Astrocyte of the cerebellum (primary cell): ENCODE measurements around the gene FNIP2.

Experiments
- DNase-seq: peaks from one replicate; pipeline ENCODE4 v3.0.0-alpha.2; 2011; ENCODE audit warnings: low read depth
- H3K4me3 ChIP-seq: 2 replicates; pipeline ENCODE4 v1.5.1; 2011; ENCODE audit warnings: mild to moderate bottlenecking, low read depth, low read length, moderate library complexity
- in situ Hi-C: cut with HindIII; loops from 2 replicates; pipeline ENCODE4 v1.10.0; 2017; ENCODE audit warnings: low sequenced_read_pairs
- TF ChIP-seq, protein P1 (sequence below): IDR thresholded peaks from 2 replicates; pipeline ENCODE4 v1.5.1; 2012; ENCODE audit warnings: low read length, low read depth, moderate library complexity, mild to moderate bottlenecking; ENCODE audit errors: missing control alignments

Gene FNIP2

DNA sequence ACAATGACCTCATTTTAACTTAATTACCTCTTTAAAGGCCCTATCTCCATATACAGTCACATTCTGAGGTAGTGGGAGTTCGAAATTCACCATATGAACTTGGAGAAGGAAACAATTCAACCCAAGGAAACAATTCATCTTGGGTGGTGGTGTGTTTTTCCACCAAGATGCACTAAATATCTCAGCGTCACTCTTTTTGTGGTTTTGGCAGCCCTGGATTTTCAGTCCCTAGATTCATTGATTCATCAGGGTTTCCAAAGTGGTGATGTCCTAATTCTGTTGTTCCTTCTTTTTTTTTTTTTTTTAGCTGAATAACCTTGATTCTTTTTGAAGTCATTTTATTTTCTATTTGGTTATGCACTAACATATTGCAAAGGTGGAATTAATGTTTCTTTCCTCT, 171.4 kb downstream of the FNIP2 start:
- TF ChIP-seq, protein P1, sequence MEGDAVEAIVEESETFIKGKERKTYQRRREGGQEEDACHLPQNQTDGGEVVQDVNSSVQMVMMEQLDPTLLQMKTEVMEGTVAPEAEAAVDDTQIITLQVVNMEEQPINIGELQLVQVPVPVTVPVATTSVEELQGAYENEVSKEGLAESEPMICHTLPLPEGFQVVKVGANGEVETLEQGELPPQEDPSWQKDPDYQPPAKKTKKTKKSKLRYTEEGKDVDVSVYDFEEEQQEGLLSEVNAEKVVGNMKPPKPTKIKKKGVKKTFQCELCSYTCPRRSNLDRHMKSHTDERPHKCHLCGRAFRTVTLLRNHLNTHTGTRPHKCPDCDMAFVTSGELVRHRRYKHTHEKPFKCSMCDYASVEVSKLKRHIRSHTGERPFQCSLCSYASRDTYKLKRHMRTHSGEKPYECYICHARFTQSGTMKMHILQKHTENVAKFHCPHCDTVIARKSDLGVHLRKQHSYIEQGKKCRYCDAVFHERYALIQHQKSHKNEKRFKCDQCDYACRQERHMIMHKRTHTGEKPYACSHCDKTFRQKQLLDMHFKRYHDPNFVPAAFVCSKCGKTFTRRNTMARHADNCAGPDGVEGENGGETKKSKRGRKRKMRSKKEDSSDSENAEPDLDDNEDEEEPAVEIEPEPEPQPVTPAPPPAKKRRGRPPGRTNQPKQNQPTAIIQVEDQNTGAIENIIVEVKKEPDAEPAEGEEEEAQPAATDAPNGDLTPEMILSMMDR, result no peak
- in situ Hi-C loops, result no loop called here
- H3K4me3 ChIP-seq, result no peak overlapping the region
- DNase-seq, result no peak

DNA sequence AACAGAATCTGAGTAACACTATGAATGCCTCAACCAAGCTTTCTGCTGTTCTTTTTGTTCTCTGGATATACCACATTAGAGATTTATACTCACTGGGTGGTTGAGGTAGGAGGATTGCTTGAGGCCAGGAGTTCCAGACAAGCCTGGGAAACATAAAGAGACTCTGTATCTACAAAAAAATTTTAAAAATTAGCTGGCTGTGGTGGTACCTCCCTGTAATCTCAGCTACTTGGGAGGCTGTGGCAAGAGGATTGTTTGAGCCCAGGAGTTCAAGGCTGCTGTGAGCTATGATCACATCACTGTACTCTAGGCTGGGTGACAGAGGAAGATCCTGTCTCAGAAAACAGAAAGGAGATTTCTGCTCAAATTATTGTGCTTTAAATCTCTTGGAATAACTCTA, 172.5 kb downstream of the FNIP2 start:
- DNase-seq, result no peak
- in situ Hi-C loops, result no loop called here
- H3K4me3 ChIP-seq, result no peak overlapping the region
- TF ChIP-seq, protein P1, result no peak

DNA sequence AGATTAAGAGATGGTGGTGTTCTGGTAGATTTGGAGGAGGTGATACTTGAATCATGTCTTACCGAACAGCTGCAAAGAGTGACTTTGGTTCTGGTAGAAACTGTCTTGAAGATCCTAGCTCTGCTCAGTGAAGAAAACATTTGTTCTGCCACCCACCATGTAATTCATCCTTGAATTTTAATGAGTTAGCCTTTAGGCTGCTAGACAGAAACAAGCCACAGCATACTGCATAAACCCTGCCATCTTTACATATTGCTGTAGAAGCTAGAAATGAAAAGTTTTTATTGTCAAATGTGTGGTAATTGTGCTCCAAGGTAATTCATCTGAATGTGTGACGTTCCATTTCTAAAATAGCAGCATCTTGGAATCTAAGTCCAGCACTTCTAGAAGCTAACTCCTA, 173.1 kb downstream of the FNIP2 start:
- DNase-seq, result no peak
- H3K4me3 ChIP-seq, result no peak overlapping the region
- TF ChIP-seq, protein P1, result no peak
- in situ Hi-C loops, result no loop called here

DNA sequence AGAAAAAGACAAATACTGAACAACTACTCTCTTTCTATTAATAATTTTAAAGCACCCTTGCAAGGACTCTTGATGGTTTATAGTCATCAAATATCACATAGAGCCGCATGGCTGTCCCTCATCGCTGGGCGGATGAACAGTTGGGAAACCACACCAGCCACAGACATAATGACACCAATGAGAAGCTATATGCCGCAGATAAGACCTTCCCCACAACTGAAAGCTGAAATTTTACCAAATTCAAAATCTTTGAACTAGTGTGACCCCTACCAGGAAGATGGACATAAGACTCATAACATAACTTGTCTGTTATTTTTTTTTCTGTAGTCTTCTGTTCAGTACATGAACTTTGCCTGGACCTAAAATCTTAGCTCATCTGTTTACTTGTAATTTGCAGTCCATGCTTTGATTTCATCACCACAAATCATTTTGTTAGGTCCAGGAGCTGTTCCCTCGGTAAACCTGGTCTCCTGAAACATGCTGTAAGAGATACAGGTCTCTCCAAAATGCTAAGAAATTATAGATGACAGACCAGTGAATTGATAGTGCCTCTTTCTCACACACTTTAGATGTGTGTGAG, 176.8 kb downstream of the FNIP2 start:
- no peak overlapping the region for H3K4me3 ChIP-seq
- in situ Hi-C loops, result no loop called here
- TF ChIP-seq, protein P1, result no peak
- no peak for DNase-seq

DNA sequence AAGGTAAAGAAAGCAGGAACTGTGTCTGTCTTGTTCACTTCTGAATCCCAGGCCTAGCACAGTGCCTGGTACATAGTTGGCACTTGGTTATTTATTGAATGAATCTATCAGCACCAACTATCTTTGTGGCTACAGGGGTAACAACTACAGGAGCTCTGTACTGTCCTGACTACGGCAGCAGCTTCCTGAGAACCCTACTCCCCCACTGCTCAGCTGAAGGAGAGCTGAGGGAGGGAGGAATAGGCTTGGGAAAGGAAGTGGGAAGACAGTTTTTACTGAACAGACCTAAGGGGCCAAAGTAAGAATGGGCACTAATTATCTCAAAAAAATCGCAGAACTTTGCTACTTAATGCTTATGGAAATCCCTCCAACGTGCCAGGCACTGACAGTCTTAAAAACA, 178.0 kb downstream of the FNIP2 start:
- TF ChIP-seq, protein P1, result no peak
- no peak overlapping the region for H3K4me3 ChIP-seq
- in situ Hi-C loops, result no loop called here
- DNase-seq, result no peak

DNA sequence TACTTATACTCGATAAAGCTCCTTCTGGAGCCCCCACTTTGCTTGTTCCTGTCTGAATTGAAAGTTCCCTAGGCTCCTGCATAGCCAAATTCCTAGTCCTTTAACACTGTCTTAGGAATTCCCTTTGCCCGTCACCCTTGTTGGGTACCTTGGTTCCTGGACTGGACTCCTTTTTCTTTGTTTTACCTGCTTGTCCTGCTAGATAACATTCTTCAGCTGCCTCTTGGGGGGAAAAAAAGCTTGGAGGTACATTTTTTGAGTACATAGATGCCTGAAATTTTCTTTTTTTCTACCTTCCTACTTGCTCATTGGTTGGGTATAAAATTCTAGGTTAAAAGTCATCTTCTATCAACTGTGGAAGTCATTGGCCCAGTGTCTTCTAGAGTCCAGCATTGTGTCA, 179.2 kb downstream of the FNIP2 start:
- no peak for DNase-seq
- TF ChIP-seq, protein P1, result no peak
- H3K4me3 ChIP-seq, result no peak overlapping the region
- in situ Hi-C loops, result no loop called here
